GM19455 (cell line): ENCODE measurements around the gene ASAP2.

ENCODE experiments used
- ATAC-seq: cut with Tn5 transposase; IDR thresholded peaks from one replicate; pipeline ENCODE4 v1.9.1; 2021; ENCODE audit not compliant: unreplicated experiment

Gene ASAP2

GRCh38 chr2:9205963-9206948, at the start of gene ASAP2:
Gene ASAP2, plus strand, starts transcription at chr2:9206812. Its CDS starts 293 bp downstream, at chr2:9207105.
- ATAC-seq, result no peak

DNA sequence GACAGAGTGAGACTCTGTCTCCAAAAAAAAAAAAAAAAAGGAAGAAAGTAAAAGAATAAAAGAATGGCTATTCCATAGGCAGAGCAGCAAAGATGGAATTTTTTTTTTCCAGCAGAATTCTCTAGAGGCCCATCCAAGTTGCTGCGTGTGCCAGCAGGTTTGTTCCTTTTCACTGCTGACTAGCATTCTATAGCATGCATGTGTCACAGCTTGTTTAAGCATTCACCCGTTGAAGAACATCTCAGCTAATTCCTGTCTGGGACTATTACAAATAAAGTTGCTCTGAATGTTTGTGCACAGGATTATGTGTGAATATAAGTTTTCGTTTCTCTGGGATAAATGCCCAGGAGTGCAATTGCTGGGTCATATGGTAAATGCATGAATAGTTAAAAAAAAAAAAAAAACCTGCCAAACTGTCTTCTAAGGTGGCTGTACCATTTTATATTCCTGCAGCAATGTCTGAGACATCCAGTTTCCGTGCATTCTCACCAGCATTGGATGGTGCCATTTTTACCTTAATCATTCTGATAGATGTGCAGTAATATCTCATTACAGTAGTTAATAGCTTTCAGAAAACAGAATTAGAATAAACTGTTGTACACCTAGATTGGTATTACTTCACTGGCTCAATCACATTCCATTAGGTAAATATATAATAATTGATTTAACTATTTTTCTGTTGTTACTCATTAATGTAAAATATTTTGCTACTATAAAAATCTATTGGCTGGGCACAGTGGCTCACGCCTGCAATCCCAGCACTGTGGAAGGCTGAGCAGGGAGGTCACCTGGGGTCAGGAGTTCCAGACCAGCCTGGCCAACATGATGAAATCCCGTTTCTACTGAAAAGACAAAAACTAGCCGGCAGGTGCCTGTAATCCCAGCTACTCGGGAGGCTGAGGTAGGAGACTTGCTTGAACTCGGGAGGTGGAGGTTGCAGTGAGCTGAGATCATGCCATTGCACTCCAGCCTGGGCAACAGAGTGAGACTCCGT, 47.5 kb upstream of the ASAP2 start:
- ATAC-seq, result no peak

GRCh38 chr2:9160732-9161131, 45.9 kb upstream of the ASAP2 start:
- ATAC-seq, result no peak

DNA sequence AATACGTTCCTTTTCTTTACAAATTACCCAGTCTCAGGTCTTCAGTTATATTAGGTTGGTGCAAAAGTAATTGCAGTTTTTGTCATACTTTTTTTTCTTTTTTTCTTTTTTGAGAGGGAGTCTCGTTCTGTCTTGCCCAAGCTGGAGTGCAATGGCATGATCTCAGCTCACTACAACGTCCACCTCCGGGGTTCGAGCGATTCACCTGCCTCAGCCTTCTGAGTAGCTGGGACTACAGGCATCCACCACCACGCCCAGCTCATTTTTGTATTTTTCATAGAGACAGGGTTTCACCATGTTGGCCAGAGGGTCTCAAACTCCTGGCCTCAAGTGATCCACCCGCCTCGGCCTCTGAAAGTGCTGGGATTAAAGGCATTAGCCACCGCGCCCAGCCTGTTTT, 43.8 kb upstream of the ASAP2 start:
- no peak for ATAC-seq

- ATAC-seq, result no peak
These were observed 43.1 kb upstream of the ASAP2 start for GRCh38 chr2:9163306-9164111.

- ATAC-seq, result no peak
These were observed 42.5 kb upstream of the ASAP2 start for GRCh38 chr2:9164112-9164608.

- ATAC-seq, result no peak
These were observed 41.0 kb upstream of the ASAP2 start for GRCh38 chr2:9165625-9166024.

- no peak for ATAC-seq
These were observed 39.8 kb upstream of the ASAP2 start for GRCh38 chr2:9166579-9167377.

GRCh38 chr2:9167718-9168657, 38.6 kb upstream of the ASAP2 start:
- no peak for ATAC-seq

DNA sequence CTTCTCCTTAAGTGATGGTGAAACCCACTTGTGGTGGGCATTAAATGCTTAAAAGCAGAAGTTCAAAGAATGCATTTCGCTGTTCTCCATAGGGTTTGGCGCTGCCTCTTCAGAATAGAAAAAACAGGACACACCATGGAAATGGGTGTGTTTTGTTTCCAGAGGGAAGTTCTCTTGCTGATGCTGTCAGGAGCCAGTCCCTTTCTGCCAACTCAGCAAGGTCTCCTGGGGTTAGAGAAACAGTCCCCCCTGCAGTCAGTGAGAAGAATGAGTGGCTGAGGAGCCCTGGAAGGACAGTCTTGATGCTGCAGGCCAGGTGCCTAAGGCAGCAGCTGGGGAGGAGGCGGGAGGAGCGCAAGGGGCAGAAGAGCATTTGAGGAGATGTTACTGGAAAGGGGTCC, 37.8 kb upstream of the ASAP2 start:
- ATAC-seq, result no peak

DNA sequence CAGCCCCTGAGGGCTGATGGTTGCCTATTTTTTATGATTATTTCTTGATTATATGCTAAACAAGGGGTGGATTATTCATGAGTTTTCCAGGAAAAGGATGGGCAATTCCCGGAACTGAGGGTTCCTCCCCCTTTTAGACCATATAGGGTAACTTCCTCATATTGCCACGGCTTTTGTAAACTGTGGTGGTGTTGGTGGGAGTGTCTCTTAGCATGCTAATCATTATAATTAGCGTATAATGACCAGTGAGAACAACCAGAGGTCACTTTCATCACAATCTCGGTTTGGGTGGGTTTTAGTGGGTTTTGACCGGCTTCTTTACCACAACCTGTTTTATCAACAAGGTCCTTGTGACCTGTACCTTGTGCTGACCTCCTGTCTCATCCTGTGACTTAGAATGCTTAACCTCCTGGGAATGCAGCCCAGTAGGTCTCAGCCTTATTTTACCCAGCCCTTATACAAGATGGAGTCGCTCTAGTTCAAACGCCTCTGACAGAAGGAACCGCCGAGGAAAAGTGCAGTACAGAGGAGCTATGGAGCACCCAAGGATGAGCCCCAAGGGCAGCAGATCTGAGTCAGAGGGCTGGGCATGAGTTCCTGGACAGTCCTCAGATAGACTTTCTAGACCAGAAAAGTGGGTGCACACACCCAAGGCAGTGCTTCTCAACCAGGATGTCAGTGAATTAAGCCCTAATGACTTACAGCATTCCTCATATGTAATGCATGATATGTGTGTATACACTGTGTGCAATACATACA, 37.1 kb upstream of the ASAP2 start:
- no peak for ATAC-seq

DNA sequence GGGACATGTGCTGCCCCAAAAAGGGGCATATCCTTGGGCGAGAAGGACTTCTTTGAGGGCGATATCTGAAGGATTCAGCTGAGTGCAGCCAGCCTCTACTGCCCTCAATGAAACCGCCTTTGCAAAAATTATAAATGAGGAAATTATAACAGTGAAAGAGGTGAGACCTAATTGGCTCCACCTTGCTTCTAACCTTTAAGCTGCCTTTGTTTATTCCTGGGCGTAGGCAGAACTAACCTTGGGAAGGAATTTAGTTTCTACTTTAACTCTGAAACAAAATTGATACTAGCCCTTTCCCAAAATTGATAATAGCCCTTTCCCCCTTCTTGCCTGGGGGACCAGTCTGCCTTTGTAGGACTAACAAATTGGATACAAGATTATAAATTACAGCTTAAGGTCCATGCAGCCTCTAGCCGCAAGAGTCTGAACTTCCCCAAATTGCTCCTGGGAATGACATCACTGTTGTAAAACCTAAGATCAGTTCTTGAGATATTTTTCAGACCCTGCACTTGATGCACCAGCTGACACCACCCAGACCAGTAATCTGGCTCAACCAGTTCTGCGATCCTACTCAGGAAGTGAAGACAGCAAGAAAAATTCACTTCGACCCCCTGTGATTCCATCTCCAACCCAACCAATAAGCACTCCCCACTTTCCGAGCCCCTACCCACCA, 36.0 kb upstream of the ASAP2 start:
- ATAC-seq, result no peak

DNA sequence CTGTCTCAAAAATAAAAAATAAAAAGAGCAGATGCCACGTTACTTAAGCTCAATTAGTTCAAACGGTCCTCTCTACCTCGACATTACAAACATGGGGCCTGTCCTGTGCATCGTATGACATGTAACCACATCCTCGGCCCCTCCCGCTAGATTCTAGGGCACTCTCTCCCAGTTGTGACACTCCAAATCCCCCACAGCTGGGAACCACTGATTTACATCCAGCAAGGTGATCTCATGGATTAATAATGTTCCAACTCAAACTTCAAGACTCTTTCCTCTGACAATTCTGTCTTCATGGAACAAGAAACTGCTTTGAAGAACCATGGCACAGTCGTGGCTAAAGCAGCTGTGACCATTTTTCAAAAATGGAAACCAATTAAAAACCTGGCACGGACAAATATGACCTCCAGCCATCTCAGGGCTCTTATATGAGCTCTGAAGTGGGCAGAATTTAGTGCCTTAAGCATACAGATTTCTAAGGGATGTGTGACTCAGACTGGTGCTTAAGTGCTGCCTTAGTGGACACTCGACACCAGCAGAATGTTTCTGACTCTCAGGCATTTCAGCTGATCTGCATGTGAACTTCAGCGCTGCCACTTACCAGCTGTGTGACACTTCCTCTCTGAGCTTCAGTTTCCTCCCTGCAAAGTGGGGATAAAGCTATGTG, 31.7 kb upstream of the ASAP2 start:
- ATAC-seq, result no peak

GRCh38 chr2:9178110-9178903, 28.3 kb upstream of the ASAP2 start:
- ATAC-seq, result no peak

GRCh38 chr2:9178904-9179571, 27.6 kb upstream of the ASAP2 start:
- ATAC-seq, result no peak
